Neuron (in vitro differentiated cells): ENCODE data around the gene NOXA1.

Source experiments
- H2AFZ ChIP-seq: one replicate; pipeline ENCODE4 v1.6.1; 2013; ENCODE audit warnings: low read depth, mild to moderate bottlenecking, inconsistent platforms, low read length, moderate library complexity
- H3K27me3 ChIP-seq: one replicate; pipeline ENCODE4 v1.6.1; 2013; ENCODE audit warnings: low read length; ENCODE audit not compliant: insufficient read depth
- H3K36me3 ChIP-seq: one replicate; pipeline ENCODE4 v1.6.1; 2013; ENCODE audit warnings: low read length; ENCODE audit not compliant: insufficient read depth
- H3K4me1 ChIP-seq: one replicate; pipeline ENCODE4 v1.6.1; 2013; ENCODE audit warnings: low read length; ENCODE audit not compliant: insufficient read depth
- H3K4me3 ChIP-seq: 2 replicates; pipeline ENCODE4 v1.5.1; 2013; ENCODE audit warnings: mild to moderate bottlenecking, low read length, moderate library complexity
- H3K9me3 ChIP-seq: one replicate; pipeline ENCODE4 v1.6.1; 2013; ENCODE audit warnings: low read length

NOXA1 gene

GRCh38 chr9:137391411-137391754 is 31.8 kb upstream of the NOXA1 start:
- Histone ChIP-seq H3K36me3 (peaks cover 2% of the 10 kb centered on the region), H2AFZ (no peak overlapping the region)

GRCh38 chr9:137392232-137393007 is 30.8 kb upstream of the NOXA1 start:
- H3K36me3 ChIP-seq, result peaks cover 2% of the 10 kb centered on the region
- no peaks in the 10 kb centered on the region for H3K9me3 ChIP-seq
- H3K4me1 ChIP-seq, result peaks cover 7% of the 10 kb centered on the region
- H2AFZ ChIP-seq, result no peak overlapping the region
- no peak overlapping the region for H3K4me3 ChIP-seq
- H3K27me3 ChIP-seq, result no peaks in the 10 kb centered on the region

More at GRCh38 chr9:137391411-137391754, 31.8 kb upstream of the NOXA1 start:
- Histone ChIP-seq H3K9me3 (no peaks in the 10 kb centered on the region), H3K4me3 (no peak overlapping the region), H3K27me3 (no peaks in the 10 kb centered on the region), H3K4me1 (peaks cover 7% of the 10 kb centered on the region)

GRCh38 chr9:137393176-137394150 is 29.7 kb upstream of the NOXA1 start:
- peaks cover 2% of the 10 kb centered on the region for H3K36me3 ChIP-seq
- H3K9me3 ChIP-seq, result no peaks in the 10 kb centered on the region
- no peak overlapping the region for H2AFZ ChIP-seq
- H3K27me3 ChIP-seq, result no peaks in the 10 kb centered on the region
- no peak overlapping the region for H3K4me3 ChIP-seq
- H3K4me1 ChIP-seq, result peaks cover 4% of the 10 kb centered on the region

- H2AFZ ChIP-seq, result no peak overlapping the region
- H3K4me3 ChIP-seq, result no peak overlapping the region
- no peaks in the 10 kb centered on the region for H3K27me3 ChIP-seq
- H3K4me1 ChIP-seq, result peaks cover 4% of the 10 kb centered on the region
- H3K36me3 ChIP-seq, result peaks cover 2% of the 10 kb centered on the region
- peaks cover 4% of the 10 kb centered on the region for H3K9me3 ChIP-seq
Observed at GRCh38 chr9:137394866-137395665, 28.1 kb upstream of the NOXA1 start.

- Histone ChIP-seq H3K4me3 (no peak overlapping the region), H2AFZ (no peak overlapping the region), H3K9me3 (peaks cover 4% of the 10 kb centered on the region), H3K36me3 (peaks cover 2% of the 10 kb centered on the region), H3K27me3 (no peaks in the 10 kb centered on the region), H3K4me1 (peaks cover 4% of the 10 kb centered on the region)
Observed at GRCh38 chr9:137395666-137396010, 27.6 kb upstream of the NOXA1 start.

- peaks cover 2% of the 10 kb centered on the region for H3K36me3 ChIP-seq
- H3K9me3 ChIP-seq, result peaks cover 6% of the 10 kb centered on the region
Observed at GRCh38 chr9:137396227-137396626, 27.0 kb upstream of the NOXA1 start.

GRCh38 chr9:137396634-137397367 is 26.4 kb upstream of the NOXA1 start:
- peaks cover 2% of the 10 kb centered on the region for H3K36me3 ChIP-seq
- H3K27me3 ChIP-seq, result no peaks in the 10 kb centered on the region
- peaks cover 6% of the 10 kb centered on the region for H3K9me3 ChIP-seq
- H2AFZ ChIP-seq, result no peak overlapping the region
- H3K4me1 ChIP-seq, result peaks cover 4% of the 10 kb centered on the region
- H3K4me3 ChIP-seq, result no peak overlapping the region

More at GRCh38 chr9:137396227-137396626, 27.0 kb upstream of the NOXA1 start:
- no peaks in the 10 kb centered on the region for H3K27me3 ChIP-seq
- H3K4me1 ChIP-seq, result peaks cover 4% of the 10 kb centered on the region
- no peak overlapping the region for H2AFZ ChIP-seq
- H3K4me3 ChIP-seq, result no peak overlapping the region

GRCh38 chr9:137397675-137398423 is 25.3 kb upstream of the NOXA1 start:
- Histone ChIP-seq H2AFZ (no peak overlapping the region), H3K4me1 (peaks cover 4% of the 10 kb centered on the region), H3K9me3 (peaks cover 8% of the 10 kb centered on the region), H3K36me3 (peaks cover 2% of the 10 kb centered on the region), H3K27me3 (no peaks in the 10 kb centered on the region), H3K4me3 (no peak overlapping the region)

- Histone ChIP-seq H3K36me3 (peaks cover 2% of the 10 kb centered on the region), H3K4me1 (peaks cover 4% of the 10 kb centered on the region), H2AFZ (no peak overlapping the region), H3K27me3 (no peaks in the 10 kb centered on the region), H3K4me3 (no peak overlapping the region), H3K9me3 (peaks cover 8% of the 10 kb centered on the region)
Observed at GRCh38 chr9:137398561-137399468, 24.4 kb upstream of the NOXA1 start.

GRCh38 chr9:137402746-137403145 is 20.4 kb upstream of the NOXA1 start:
- Histone ChIP-seq H3K9me3 (peaks cover 8% of the 10 kb centered on the region), H2AFZ (no peak overlapping the region), H3K36me3 (peaks cover 2% of the 10 kb centered on the region), H3K27me3 (no peaks in the 10 kb centered on the region), H3K4me1 (peaks cover 6% of the 10 kb centered on the region), H3K4me3 (no peak overlapping the region)

- Histone ChIP-seq H3K9me3 (peaks cover 8% of the 10 kb centered on the region), H3K4me1 (peaks cover 6% of the 10 kb centered on the region), H3K36me3 (peaks cover 2% of the 10 kb centered on the region), H3K4me3 (no peak overlapping the region), H2AFZ (no peak overlapping the region), H3K27me3 (no peaks in the 10 kb centered on the region)
Observed at GRCh38 chr9:137403269-137403668, 19.9 kb upstream of the NOXA1 start.
